LNCAP (cell line): ENCODE measurements around the gene C1QL1.

Experiments used
- CTCF ChIP-seq: fragments of 450-650 bp; IDR thresholded peaks from 2 replicates; pipeline ENCODE4 v1.5.1; 2017; ENCODE audit warnings: mild to moderate bottlenecking

C1QL1 gene

DNA sequence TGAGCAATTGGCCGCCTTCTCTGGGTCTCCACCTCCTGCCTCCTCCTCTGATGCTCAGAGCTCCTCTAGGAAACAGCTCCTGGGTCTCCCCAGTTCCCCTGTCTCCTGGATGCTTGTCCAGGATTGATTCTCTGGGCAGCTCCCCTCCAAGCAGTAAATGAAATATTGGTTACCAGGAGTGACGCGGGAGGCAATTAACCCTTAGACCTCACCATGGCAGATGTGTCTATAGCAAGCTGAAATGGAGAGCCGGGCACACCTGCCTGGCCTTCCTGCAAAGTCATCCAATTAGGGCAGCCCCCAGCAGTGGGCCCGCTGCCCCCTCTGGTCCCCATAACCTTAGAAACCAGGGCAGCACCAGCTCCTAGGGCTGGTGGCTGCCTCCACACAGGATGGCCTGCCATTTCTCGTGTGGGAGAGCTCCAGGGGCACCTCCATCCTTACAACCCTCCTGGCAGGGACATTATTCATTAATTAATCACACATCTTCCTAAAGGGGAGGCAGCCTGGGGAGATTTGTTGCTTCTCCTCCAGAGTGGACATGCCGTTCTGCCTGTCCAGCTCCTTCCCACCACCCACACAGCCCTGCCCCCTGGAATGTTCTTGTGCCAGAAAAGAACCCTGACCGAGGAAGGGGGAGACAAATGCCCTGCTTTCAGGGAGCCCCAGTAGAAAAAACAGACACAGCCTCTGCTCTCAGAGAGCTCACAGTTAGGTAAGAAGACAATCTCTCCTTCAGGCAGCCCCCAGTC, 12.3 kb downstream of the C1QL1 start:
- no peak for TF ChIP-seq CTCF

GRCh38 chr17:44952946-44953475, 15.1 kb downstream of the C1QL1 start:
- TF ChIP-seq CTCF, result no peak

GRCh38 chr17:44948315-44948795, 19.7 kb downstream of the C1QL1 start:
- no peak for TF ChIP-seq CTCF

DNA sequence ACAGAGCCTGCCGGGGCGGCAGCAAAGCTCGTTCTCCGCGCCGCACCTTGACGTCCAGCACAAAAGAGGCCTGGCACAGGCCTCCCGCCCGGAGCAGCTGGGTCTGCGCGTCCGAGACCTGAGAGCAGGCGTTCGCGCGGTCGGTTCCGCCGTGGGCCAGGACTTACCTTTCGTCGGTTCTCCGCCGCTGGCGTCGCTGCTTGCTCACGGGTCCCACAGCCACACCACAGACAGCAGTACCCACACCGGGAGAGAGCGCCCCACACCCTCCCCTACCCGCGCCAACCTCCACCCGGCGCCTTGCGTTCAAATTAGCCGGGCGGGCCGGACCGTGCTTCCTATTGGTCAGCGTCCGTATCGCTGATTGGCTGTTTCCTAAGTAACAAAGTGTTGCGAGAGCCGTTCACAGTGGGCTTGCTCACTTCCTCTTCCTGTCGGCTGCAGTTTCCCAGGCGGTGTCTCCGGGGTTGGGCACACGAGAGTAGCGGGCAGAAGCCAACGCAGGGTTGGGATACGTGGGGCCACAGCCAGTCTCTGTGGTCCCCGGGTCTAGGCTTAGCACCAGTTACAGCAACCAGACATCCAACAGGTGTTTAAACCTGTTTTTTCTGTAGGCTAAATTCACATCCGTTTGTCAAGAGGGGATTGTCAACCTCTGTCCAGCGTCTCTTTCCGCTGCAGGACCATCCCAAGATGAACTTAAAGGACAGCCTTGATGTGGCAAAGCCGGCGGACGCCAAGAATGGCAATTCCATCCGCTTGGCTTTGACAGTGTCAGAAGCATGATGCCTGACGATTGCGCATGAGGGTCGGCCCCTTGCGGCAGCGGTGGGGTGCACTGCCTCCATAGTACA, 20.4 kb downstream of the C1QL1 start, which contains the start of gene KIF18B:
Gene KIF18B (minus strand): TSS at position 313 of the 854 bp plus-strand sequence. CDS start 11,429 bp downstream, outside the sequence.
- no peak for TF ChIP-seq CTCF

- TF ChIP-seq CTCF, result no peak
Measured at GRCh38 chr17:44942456-44942855, 25.6 kb downstream of the C1QL1 start.

GRCh38 chr17:44941712-44942331, 26.3 kb downstream of the C1QL1 start:
- TF ChIP-seq CTCF, result no peak

- TF ChIP-seq CTCF, result no peak
Measured at GRCh38 chr17:44940768-44941167, 27.3 kb downstream of the C1QL1 start.
